H9 (cell line): ENCODE measurements around the gene HLA-DMA. TPM values are rescaled to one million over a fixed set of nuclear protein-coding genes. Genes with fewer than 3 reads are reported as not detected.

ENCODE experiments used
- DNase-seq: peaks from one replicate; pipeline ENCODE4 v3.0.0-alpha.2; 2017
- H2AFZ ChIP-seq: one replicate; pipeline ENCODE4 v1.6.1; 2013; ENCODE audit warnings: mild to moderate bottlenecking, low read length, control low read depth, moderate library complexity
- H2AK5ac ChIP-seq: 2 replicates; pipeline ENCODE4 v1.6.1; 2013; ENCODE audit warnings: low read length, control low read depth, mixed read lengths; ENCODE audit not compliant: insufficient read length
- H2BK120ac ChIP-seq: one replicate; pipeline ENCODE4 v1.6.1; 2013; ENCODE audit warnings: low read depth, mild to moderate bottlenecking, low read length, control low read depth, inconsistent platforms; ENCODE audit not compliant: poor library complexity, severe bottlenecking
- H2BK12ac ChIP-seq: 2 replicates; pipeline ENCODE4 v1.6.1; 2013; ENCODE audit warnings: low read length, control low read depth, mixed read lengths, low read depth; ENCODE audit not compliant: insufficient read length
- H2BK15ac ChIP-seq: 2 replicates; pipeline ENCODE4 v1.6.1; 2013; ENCODE audit warnings: low read depth, low read length, control low read depth
- H2BK20ac ChIP-seq: one replicate; pipeline ENCODE4 v1.6.1; 2013; ENCODE audit warnings: low read depth, mild to moderate bottlenecking, low read length, control low read depth, inconsistent platforms; ENCODE audit not compliant: poor library complexity, severe bottlenecking
- H2BK5ac ChIP-seq: 2 replicates; pipeline ENCODE4 v1.6.1; 2013; ENCODE audit warnings: low read length, control low read depth, mixed read lengths; ENCODE audit not compliant: insufficient read length
- H3K14ac ChIP-seq: 2 replicates; pipeline ENCODE4 v1.6.1; 2013; ENCODE audit warnings: low read length, control low read depth; ENCODE audit not compliant: insufficient read depth
- H3K18ac ChIP-seq: 2 replicates; pipeline ENCODE4 v1.6.1; 2013; ENCODE audit warnings: low read depth, mild to moderate bottlenecking, mixed read lengths, low read length, control low read depth; ENCODE audit not compliant: insufficient read length
- H3K23ac ChIP-seq: 2 replicates; pipeline ENCODE4 v1.6.1; 2013; ENCODE audit warnings: low read length, control low read depth, mixed read lengths, low read depth; ENCODE audit not compliant: insufficient read length
- H3K23me2 ChIP-seq: 2 replicates; pipeline ENCODE4 v1.6.1; 2013; ENCODE audit warnings: low read depth, mild to moderate bottlenecking, mixed read lengths, low read length, control low read depth; ENCODE audit not compliant: insufficient read length, poor library complexity, severe bottlenecking
- H3K27ac ChIP-seq: 2 replicates; pipeline ENCODE4 v1.5.1; 2013; ENCODE audit warnings: low read length, control low read depth, mixed read lengths, low read depth; ENCODE audit not compliant: insufficient read length
- H3K27me3 ChIP-seq: 2 replicates; pipeline ENCODE4 v1.6.1; 2013; ENCODE audit warnings: low read length, control low read depth, inconsistent platforms; ENCODE audit not compliant: insufficient read depth
- H3K4ac ChIP-seq: 2 replicates; pipeline ENCODE4 v1.6.1; 2013; ENCODE audit warnings: low read depth, mild to moderate bottlenecking, control low read depth, inconsistent platforms, low read length, moderate library complexity
- H3K4me1 ChIP-seq: 2 replicates; pipeline ENCODE4 v1.6.1; 2013; ENCODE audit warnings: low read length, control low read depth, inconsistent platforms; ENCODE audit not compliant: insufficient read depth
- H3K4me2 ChIP-seq: 2 replicates; pipeline ENCODE4 v1.6.1; 2013; ENCODE audit warnings: low read length, control low read depth, mixed read lengths; ENCODE audit not compliant: insufficient read length, insufficient read depth
- H3K56ac ChIP-seq: 2 replicates; pipeline ENCODE4 v1.6.1; 2013; ENCODE audit warnings: low read depth, mild to moderate bottlenecking, mixed read lengths, low read length, control low read depth; ENCODE audit not compliant: insufficient read length
- H3K79me1 ChIP-seq: 2 replicates; pipeline ENCODE4 v1.6.1; 2013; ENCODE audit warnings: low read depth, mild to moderate bottlenecking, moderate library complexity, low read length, control low read depth, inconsistent platforms; ENCODE audit not compliant: insufficient read depth, poor library complexity, severe bottlenecking
- H3K79me2 ChIP-seq: 2 replicates; pipeline ENCODE4 v1.6.1; 2013; ENCODE audit warnings: low read length, control low read depth, inconsistent platforms; ENCODE audit not compliant: insufficient read depth
- H3K9ac ChIP-seq: 2 replicates; pipeline ENCODE4 v1.6.1; 2013; ENCODE audit warnings: low read length, control low read depth, mixed read lengths; ENCODE audit not compliant: insufficient read length; ENCODE audit errors: extremely low read depth
- H3K9me3 ChIP-seq: one replicate; pipeline ENCODE4 v1.6.1; 2013; ENCODE audit warnings: low read depth, low read length, inconsistent platforms; ENCODE audit not compliant: control insufficient read depth
- H3T11ph ChIP-seq: one replicate; pipeline ENCODE4 v1.6.1; 2013; ENCODE audit warnings: mild to moderate bottlenecking, low read length, control low read depth, inconsistent platforms
- H4K20me1 ChIP-seq: one replicate; pipeline ENCODE4 v1.6.1; 2013; ENCODE audit not compliant: control insufficient read depth, insufficient read length, insufficient read depth
- H4K5ac ChIP-seq: 2 replicates; pipeline ENCODE4 v1.6.1; 2013; ENCODE audit warnings: low read depth, mild to moderate bottlenecking, mixed read lengths, low read length, control low read depth; ENCODE audit not compliant: insufficient read length
- H4K8ac ChIP-seq: replicated peaks from 2 replicates; pipeline ENCODE4 v1.6.1; 2013; ENCODE audit warnings: low read length, control low read depth, mixed read lengths, low read depth; ENCODE audit not compliant: insufficient read length
- H4K91ac ChIP-seq: 2 replicates; pipeline ENCODE4 v1.6.1; 2013; ENCODE audit warnings: low read depth, mild to moderate bottlenecking, moderate library complexity, mixed read lengths, low read length, control low read depth; ENCODE audit not compliant: insufficient read length
- H3K27ac Mint-ChIP-seq, 3 experiments: 2 replicates in 2 of 3; 3 replicates in 1 of 3; pipeline ENCODE4 v1.8.0; 2020 to 2021; ENCODE audit warnings: mixed read lengths in 3 of 3, mild to moderate bottlenecking in 1 of 3, moderate library complexity in 1 of 3
- H3K27me3 Mint-ChIP-seq: 2 replicates; pipeline ENCODE4 v1.8.0; 2021; ENCODE audit warnings: low read depth, mild to moderate bottlenecking, moderate library complexity, mixed read lengths
- H3K36me3 Mint-ChIP-seq, 3 experiments: 2 replicates in 2 of 3; 3 replicates in 1 of 3; pipeline ENCODE4 v1.8.0; 2020 to 2021; ENCODE audit warnings: low read depth in 3 of 3, mixed read lengths in 3 of 3; ENCODE audit not compliant: insufficient read depth in 1 of 3
- H3K4me1 Mint-ChIP-seq, 2 experiments: 2 replicates each; pipeline ENCODE4 v1.8.0; 2020; ENCODE audit warnings: mixed read lengths in 2 of 2
- H3K4me3 Mint-ChIP-seq, 2 experiments: 2 replicates in 1 of 2; 3 replicates in 1 of 2; pipeline ENCODE4 v1.8.0; 2020 to 2021; ENCODE audit warnings: mild to moderate bottlenecking in 2 of 2, mixed read lengths in 2 of 2, moderate library complexity in 1 of 2
- H3K9me3 Mint-ChIP-seq, 2 experiments: 2 replicates in 1 of 2; 3 replicates in 1 of 2; pipeline ENCODE4 v1.8.0; 2020; ENCODE audit warnings: mild to moderate bottlenecking in 2 of 2, mixed read lengths in 2 of 2, moderate library complexity in 1 of 2
- WGBS: extraction: QIAGEN DNeasy Blood & Tissue Kit; methylation state at CpG from one replicate; pipeline ENCODE4 v1.1.7; 2013; ENCODE audit warnings: missing lambda C conversion rate, low lambda C conversion rate, mixed read lengths; ENCODE audit not compliant: insufficient read length; ENCODE audit errors: extremely low coverage; 5-methylcytosine and 5-hydroxymethylcytosine counted together
- total RNA-seq: library from RNA; stranded (reverse); gene quantifications from 2 replicates; pipeline ENCODE4 v1.2.1, GENCODE V29; 2021
- TF ChIP-seq, protein P1 (sequence below): fragments of 200-600 bp; sonication (generic); conservative IDR thresholded peaks from 3 replicates; pipeline ENCODE4 v1.8.0; 2021; ENCODE audit warnings: antibody characterized with exemption, mild to moderate bottlenecking

Gene HLA-DMA
- total RNA-seq, 1 experiment from 2014 or later: 7.5 TPM

DNA sequence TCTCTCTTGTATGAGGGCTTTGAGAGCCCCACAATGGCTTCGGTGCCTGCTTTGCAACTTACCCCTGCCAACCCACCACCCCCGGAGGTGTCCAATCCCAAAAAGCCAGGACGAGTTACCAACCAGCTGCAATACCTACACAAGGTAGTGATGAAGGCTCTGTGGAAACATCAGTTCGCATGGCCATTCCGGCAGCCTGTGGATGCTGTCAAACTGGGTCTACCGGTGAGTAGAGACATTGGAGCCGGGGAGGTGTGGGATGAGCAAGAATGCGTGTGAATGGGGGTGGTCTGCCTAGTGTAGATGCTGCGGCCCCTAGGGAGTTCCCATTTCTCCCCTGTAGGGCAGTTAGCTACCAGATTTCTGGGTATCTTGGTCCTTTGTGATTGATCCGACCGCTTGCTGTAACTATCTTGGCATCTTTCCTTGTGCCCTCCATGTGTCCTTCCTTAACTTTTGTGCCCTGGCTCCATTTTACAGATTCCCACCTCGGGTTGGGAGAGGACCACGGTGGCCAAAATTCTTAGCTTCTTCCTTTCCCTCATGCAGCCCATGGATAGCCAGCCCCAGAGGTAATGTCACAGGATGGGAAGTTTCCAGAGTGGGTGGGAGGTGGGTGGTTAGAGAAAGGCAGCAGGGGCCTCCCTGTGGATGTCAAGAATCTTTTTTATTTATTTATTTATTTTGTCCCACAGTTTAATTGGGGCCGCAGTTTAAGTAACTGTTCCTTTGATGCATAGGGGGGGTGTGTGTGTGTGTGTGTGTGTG, 21.8 kb upstream of the HLA-DMA start:
- no peak overlapping the region for H2BK5ac ChIP-seq
- H3K79me1 ChIP-seq: peaks cover 20% of the 10 kb centered on the region
- H3K27ac ChIP-seq: no peak overlapping the region
- no peaks in the 10 kb centered on the region for H4K20me1 ChIP-seq
- no peak overlapping the region for H3K18ac ChIP-seq
- no peak overlapping the region for H2BK120ac ChIP-seq
- H3K79me2 ChIP-seq: peaks cover 42% of the 10 kb centered on the region
- no peak overlapping the region for H4K8ac ChIP-seq
- H2BK15ac ChIP-seq: no peak overlapping the region
- Mint-ChIP-seq H3K36me3 (peaks cover 89 to 94% (median 93%) of the 10 kb centered on the region in 3 experiments), H3K27me3 (peaks cover 4% of the 10 kb centered on the region), H3K4me1 (peaks cover 23 to 46% of the 10 kb centered on the region in 2 experiments), H3K27ac (peak overlapping the region in 2 of 3 experiments; percentile 79 to 86; a peak in 1 of 7 replicates), H3K4me3 (peak overlapping the region; percentile 96), H3K9me3 (peaks cover 7 to 11% of the 10 kb centered on the region in 2 experiments)
- no peaks in the 10 kb centered on the region for H3K4me1 ChIP-seq
- H2BK12ac ChIP-seq: no peak overlapping the region
- H4K91ac ChIP-seq: no peak overlapping the region
- H2AFZ ChIP-seq: no peak overlapping the region
- peak overlapping the region; percentile 57 for H3K9ac ChIP-seq
- no peak overlapping the region for H3T11ph ChIP-seq
- no peak overlapping the region for H3K23ac ChIP-seq
- DNase-seq: no peak
- H3K4me2 ChIP-seq: peak overlapping the region; percentile 87
- no CpG with 5 or more reads among the region's 14 CpGs for WGBS
- peaks cover 18% of the 10 kb centered on the region for H3K23me2 ChIP-seq
- TF ChIP-seq, protein P1, sequence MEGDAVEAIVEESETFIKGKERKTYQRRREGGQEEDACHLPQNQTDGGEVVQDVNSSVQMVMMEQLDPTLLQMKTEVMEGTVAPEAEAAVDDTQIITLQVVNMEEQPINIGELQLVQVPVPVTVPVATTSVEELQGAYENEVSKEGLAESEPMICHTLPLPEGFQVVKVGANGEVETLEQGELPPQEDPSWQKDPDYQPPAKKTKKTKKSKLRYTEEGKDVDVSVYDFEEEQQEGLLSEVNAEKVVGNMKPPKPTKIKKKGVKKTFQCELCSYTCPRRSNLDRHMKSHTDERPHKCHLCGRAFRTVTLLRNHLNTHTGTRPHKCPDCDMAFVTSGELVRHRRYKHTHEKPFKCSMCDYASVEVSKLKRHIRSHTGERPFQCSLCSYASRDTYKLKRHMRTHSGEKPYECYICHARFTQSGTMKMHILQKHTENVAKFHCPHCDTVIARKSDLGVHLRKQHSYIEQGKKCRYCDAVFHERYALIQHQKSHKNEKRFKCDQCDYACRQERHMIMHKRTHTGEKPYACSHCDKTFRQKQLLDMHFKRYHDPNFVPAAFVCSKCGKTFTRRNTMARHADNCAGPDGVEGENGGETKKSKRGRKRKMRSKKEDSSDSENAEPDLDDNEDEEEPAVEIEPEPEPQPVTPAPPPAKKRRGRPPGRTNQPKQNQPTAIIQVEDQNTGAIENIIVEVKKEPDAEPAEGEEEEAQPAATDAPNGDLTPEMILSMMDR: no peak
- H2BK20ac ChIP-seq: no peak overlapping the region
- H3K14ac ChIP-seq: no peak overlapping the region
- H3K9me3 ChIP-seq: no peaks in the 10 kb centered on the region
- no peaks in the 10 kb centered on the region for H3K27me3 ChIP-seq
- H2AK5ac ChIP-seq: no peak overlapping the region
- H3K56ac ChIP-seq: no peak overlapping the region
- no peak overlapping the region for H3K4ac ChIP-seq
- H4K5ac ChIP-seq: no peak overlapping the region
